GM19043 (cell line): ENCODE data around the gene MTHFR.

Source experiments
- ATAC-seq: cut with Tn5 transposase; IDR thresholded peaks from one replicate; pipeline ENCODE4 v1.9.1; 2021; ENCODE audit warnings: low read depth; ENCODE audit not compliant: unreplicated experiment

MTHFR gene

GRCh38 chr1:11783556-11783955 lies 22.2 kb downstream of the MTHFR start:
- ATAC-seq: no peak

DNA sequence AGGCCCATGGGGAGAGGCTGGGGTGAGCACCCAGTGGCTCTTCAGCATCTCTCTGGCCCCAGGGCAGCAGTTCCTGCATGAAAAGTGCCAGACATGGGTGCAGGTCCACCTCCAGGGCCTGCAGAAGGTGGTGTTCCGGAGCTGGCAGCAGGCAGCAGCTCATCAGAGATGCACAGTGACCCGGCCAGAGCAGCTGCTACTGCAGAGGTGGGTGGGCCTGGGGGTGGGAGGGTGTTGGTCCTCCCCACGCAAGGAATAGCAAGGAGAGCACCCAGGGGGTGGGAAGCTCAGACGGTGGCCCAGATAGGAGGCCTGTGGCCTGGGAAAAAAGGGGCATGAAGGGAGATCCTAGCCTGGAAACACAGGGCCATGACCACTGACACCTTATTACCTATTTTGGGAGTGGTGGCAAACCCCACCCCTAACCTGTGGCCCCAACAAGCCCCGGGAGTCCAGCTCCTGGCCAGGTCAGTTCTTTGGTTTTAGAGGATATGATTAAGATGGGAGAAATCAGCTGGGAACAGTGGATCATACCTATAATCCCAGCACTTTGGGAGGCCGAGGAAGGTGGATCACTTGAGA lies 23.5 kb downstream of the MTHFR start:
- no peak for ATAC-seq

DNA sequence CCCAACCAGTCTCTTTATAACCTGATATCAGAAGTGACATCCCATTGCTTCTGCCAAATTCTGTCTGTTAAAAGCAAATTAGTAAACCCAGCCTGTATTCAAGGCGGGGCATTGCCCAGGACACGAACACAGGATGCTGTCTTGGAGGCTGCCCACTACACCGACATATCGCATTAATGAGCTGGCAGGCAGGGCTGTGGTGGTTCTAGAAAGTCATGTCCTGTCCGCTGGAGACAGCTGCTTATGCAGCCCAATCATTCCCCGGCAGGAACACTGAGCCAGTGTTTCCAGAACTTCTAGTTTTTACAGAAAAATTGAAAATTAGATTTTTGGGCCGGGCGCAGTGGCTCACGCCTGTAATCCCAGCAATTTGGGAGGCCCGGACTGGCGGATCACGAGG lies 24.5 kb downstream of the MTHFR start:
- no peak for ATAC-seq

DNA sequence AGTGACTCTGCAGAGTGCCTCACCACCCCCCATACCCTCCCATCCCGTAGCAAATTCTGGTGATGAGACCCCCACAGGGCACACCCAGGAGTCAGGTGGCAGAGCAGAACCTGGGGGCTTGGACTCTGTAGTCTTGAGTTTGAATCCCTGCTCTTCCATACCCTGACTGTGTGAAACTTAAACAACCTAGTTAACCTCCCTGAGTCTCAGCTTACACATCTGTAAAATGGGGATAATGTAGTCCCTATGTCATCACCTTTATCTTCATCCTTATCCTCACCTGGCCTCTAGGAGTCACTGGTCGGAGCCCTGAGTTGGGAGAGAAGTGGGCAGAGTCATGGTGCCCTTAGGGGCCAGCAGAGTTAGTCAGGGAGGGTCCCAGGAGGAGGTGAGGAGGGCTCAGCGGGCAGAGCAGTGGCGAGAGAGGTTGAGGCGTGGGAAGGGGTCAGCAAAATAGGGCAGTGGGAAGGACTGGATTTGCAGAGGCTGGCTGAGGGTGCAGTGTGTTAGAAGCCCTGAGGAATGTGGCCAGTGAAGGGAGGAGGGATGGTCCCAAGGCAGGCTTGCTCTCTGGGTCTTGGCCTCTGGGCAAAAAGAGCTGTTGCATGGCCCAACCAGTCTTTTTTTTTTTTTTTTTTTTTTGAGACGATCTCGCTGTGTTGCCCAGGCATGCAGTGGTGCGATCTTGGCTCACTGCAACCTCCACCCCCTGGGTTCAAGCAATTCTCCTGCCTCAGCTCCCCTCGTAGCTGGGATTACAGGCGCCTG lies 25.2 kb downstream of the MTHFR start:
- ATAC-seq: no peak

DNA sequence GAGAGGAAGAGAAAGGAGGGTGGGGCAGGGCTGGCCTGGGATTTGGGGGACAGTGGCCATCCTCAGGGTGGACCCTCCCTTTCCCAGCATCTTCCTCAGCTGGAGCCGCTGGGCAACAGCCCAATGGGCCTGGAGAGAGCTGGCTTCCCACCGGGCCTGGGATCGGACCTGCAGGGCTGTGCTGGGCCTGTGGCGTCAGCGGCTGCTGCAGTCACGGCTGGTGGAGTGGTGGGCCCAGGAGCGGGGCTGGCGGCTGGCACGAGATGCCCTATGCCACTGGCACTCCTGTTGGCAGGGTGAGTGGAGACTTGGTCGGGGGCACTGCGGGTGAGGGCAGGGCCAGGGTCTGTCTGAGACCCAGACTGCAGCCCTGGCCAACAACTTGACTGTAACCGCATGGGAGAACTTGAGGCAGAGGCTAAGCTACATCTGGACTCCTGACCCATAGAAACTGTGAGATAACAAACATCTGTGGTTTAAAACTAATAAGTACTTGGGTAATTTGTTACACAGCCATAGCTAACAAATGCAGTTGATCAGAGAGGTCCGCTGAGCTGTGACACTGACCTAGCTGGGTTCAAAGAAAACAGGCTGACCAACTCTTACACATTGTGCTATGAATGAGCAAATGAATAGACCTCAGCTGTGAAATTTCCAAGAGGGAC lies 25.9 kb downstream of the MTHFR start:
- no peak for ATAC-seq

- no peak for ATAC-seq
These were observed 26.7 kb downstream of the MTHFR start for GRCh38 chr1:11778844-11779623.

DNA sequence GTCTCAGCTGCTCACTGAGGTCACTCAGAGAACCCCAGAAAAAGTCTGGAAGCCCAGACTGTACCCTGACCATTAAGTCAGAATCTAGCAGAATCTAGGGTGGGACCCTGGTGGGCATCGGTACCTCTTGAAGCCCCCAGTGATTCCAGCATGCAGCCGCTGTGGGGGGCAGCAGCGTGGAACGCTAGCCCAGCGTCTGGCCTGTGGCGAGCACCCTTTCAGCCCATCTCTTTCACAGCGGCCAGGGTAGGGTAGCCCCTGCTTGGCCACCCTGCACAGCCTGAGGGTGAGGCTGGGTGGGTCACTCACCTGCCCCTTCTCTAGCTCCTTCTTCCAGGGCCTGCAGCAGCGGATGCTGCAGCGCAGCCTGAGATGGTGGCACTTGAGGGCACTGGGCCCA lies 27.4 kb downstream of the MTHFR start:
- no peak for ATAC-seq

- ATAC-seq: no peak
These were observed 28.0 kb downstream of the MTHFR start for GRCh38 chr1:11777658-11778322.

GRCh38 chr1:11774753-11775152 lies 31.0 kb downstream of the MTHFR start:
- no peak for ATAC-seq

DNA sequence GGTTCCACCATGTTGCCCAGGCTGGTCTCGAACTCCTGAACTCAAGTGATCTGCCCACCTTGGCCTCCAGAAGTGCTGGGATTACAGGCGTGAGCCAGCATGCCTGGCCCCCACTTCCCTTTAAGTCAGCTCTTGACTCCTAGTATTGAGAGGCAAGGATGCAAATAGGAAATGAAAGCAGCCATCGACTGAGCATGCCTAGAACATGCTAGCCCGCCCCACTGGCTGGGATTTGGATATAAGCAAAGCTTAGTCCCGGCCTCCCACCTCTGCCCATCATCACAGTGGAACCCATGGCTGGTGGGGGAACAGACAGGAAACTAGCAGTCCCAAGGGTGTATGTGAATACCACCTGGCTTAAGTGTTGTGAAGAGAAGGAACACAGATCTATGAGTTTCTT lies 33.3 kb downstream of the MTHFR start:
- ATAC-seq: no peak

DNA sequence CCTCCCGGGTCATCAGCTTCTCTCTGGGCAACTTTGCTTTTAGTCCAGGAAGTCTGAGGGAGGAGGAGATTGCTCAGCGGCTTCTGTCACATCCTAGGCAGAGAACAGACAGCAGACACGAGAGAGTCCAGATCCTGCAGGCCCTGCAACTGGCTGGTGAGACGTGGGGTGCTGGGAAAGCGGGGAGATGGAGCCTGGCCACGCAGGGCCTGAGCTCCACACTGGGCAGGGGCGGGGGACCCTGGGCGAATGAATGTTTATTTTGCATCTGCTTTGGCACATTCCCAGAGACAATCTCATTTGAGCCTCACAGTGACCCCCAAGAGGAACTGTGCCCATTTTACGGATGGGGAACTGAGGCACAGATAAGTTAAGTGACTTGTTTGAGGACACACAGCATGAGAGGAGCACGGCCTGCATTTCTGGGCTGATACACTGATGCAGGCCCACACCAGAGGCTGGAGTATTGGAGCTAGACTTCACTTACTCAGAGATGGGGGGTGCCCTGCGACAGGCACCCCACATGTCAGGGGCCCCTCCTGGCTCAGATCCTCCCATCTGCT lies 34.2 kb downstream of the MTHFR start:
- ATAC-seq: no peak

DNA sequence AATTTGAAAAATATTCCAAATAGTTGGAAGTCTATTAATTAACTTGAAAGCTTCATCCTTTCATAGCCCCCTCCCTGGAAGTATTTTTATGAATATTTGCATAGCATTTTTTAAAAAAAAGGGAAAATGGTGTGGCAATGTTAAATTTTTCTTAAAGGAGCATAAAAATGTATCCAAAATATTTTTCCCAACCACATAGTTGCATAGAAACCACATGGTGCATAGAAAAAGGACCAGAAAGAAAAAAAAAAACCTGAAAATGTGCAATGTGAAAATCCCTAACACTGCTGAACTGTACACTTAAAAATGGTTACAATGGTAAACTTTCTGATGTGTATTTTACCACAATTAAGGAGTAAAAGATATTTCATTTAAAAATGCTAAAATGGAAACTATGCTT lies 35.8 kb downstream of the MTHFR start:
- no peak for ATAC-seq

DNA sequence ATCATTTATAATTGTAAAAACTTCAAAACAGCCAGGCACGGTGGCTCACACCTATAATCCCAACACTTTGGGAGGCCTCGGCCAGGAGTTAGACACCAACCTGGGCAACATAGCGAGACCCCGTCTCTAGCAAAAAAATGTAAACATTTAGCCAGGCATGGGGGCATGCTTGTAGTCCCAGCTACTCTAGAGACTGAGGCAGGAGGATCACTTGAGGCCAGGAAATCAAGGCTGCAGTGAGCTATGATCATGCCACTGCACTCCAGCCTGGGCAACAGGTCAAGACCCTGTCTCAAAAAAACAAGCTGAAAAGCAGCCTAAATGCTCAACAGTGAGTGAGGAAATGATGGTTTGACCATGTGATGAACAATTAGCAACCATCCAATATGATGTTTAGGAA lies 36.5 kb downstream of the MTHFR start:
- ATAC-seq: no peak

DNA sequence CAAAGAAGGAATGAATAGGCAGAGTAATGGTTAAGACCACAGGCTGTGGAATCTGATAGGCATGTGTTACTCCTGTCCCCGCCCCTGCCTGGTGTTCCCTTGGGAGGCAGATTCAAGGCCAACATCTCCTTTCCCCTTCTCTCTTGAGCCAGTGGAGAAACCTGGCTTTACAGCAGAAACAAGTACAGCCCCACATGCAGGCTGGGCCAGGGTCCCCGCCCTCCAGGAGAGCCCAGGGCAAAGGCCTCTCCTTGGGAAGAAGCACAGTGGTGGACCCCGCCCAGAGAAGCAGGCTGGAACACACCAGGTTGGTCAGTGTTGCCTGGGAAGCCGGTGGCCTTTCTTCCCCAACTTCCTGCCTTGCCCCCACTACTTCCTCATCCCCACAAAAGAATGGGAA lies 36.9 kb downstream of the MTHFR start:
- no peak for ATAC-seq

DNA sequence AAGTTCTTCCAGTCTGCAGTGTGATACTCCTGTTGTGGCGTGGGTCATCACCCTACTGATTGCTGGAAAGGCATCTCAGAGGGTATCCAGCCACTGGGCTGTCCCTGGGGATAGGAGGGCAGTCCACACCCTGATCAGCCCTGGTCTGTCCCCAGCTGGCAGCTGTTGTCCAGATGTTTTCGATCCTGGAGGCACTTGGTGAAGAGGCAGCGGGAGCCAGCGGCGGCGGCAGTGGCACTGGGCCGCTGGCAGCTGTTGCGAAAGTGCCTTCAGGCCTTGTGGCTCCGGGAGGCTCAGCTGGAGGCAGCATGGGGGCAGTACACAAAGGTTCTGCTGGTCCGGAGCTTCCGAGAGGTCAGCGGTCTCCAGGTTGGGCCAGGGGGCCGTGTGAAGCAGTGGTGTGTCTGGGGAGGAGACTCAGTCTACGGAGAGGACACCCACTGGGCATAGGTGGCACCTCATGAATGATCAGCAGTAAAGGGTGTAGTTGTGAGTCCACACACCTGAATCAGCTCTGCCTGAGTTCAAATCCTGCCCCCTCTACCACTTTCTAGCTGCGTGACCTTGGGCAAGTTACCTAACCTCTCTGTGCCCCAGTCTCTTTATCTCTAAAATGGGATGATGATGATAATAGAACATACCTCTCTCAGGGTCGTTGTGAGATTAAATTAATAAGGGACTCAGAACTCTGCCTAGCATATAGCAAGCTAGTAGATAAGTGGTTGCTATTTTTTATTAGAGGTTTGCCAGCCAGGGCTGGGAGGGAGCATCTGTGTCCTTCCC lies 37.7 kb downstream of the MTHFR start:
- ATAC-seq: no peak

- no peak for ATAC-seq
These were observed 39.4 kb downstream of the MTHFR start for GRCh38 chr1:11766429-11766776.

DNA sequence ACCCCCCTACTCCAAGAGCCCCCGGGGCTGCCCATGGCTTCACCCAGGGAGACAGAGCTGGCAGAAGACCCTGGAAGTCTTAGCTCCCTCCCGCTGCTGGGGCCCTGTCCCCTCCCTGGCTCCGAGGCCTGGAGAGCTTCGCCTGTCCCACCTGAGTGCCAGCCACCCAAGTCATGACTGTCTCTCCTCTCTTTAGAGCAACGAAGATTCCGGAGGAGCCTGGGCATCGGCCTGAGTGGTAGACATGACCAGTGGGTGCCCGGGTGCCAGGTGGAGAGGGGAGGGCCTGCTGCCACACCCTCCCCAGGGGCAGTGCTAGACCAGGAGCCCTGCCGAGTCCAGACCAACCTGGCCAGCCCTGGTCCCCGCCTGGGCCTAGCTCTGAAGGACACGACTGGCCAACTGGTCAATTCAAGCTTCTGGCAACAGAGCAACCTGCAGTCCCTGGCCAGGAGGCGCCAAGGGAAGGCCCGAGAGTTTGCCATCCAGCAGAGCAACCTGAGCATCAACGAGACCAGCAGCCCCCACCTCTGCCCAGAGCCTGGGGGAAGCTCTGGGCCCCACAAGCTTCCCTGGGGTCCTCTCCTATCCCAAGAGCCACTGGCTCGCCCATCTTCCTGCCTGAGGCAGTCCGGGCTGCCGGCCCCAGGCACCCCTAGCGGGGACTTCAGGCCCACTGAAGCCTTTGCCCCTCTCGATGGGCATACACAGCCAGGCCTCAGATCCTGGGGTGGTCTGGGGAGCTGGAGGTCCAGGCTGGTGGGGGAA lies 39.9 kb downstream of the MTHFR start:
- ATAC-seq: no peak

- ATAC-seq: no peak
These were observed 41.2 kb downstream of the MTHFR start for GRCh38 chr1:11764519-11764918.

DNA sequence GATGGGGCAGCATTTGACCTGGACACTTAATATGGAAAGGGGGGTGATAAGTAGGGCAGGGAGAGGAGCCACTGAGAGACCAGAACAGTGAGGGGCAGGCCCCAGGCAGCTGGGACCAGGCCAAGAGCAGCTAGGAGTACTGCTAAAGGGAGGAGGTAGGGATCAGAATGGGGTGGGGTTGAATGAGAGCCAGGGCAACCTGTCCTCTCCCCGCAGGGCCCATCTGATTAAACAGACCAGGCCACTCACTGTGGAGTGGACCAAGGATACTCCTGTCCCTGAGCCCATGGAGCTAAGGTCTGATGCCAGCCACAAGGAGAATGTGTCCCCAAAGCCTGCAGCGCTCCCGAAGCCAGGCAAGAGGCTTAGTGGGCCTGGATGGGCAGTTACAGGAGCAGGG lies 41.6 kb downstream of the MTHFR start:
- ATAC-seq: no peak
